Measurements from ENCODE around the gene RNF166. TPM values are rescaled to one million over a fixed set of nuclear protein-coding genes. Genes with fewer than 3 reads are reported as not detected.
A peak's percentile ranks its signal among the peaks of the same experiment; 100 is the strongest.

The RNF166 gene
- total and polyA plus RNA-seq, 7 donors, result 10.1 to 22.9 (median 14.1) TPM

GRCh38 chr16:88686062-88686438 is 20.2 kb downstream of the RNF166 start:
- Histone ChIP-seq H3K4me3 (peak overlapping the region; percentile 86), H3K27me3 (ENCODE audit: insufficient read depth in 3 of 3, low read length in 2 of 3) (no peaks in the 10 kb centered on the region), H3K4me1 (peaks cover 42% of the 10 kb centered on the region), H3K27ac (peak overlapping the region; percentile 79), H3K36me3 (ENCODE audit: insufficient read depth in 1 of 2, low read depth in 1 of 2) (no peaks in the 10 kb centered on the region), H3K9me3 (no peaks in the 10 kb centered on the region)
- intact Hi-C loops (cut with DNase I), result no loop called here
- DNase-seq (no peak), ATAC-seq (peak; percentile 23 to 50 (median 28))
- no peak for TF ChIP-seq CTCF (IDR thresholded peaks at IDR 0.05)
- 0 to 1% (median 0%) methylated on average over 14 to 25 of the region's 25 CpGs for WGBS, 3 donors

GRCh38 chr16:88685156-88686061 is 20.8 kb downstream of the RNF166 start:
- H3K9me3 ChIP-seq, result no peaks in the 10 kb centered on the region
- DNase-seq, result peak in 1 of 2 donors; percentile 74
- H3K36me3 ChIP-seq (ENCODE audit: insufficient read depth in 1 of 2, low read depth in 1 of 2), result no peaks in the 10 kb centered on the region
- H3K27me3 ChIP-seq (ENCODE audit: insufficient read depth in 3 of 3, low read length in 2 of 3), result no peaks in the 10 kb centered on the region
- peak in 3 of 4 donors; percentile 10 to 50 (median 23) for ATAC-seq
- TF ChIP-seq CTCF (IDR thresholded peaks at IDR 0.05), result peak; percentile 38
- peaks cover 42% of the 10 kb centered on the region for H3K4me1 ChIP-seq
- 4 to 6% (median 6%) methylated on average over 25 to 33 of the region's 33 CpGs for WGBS, 3 donors
- intact Hi-C loops (cut with DNase I), result no loop called here
- peak overlapping the region; percentile 86 for H3K4me3 ChIP-seq
- H3K27ac ChIP-seq, result peak overlapping the region; percentile 79

- Histone ChIP-seq H3K27ac (peak overlapping the region; percentile 79), H3K9me3 (no peaks in the 10 kb centered on the region), H3K4me1 (peaks cover 42% of the 10 kb centered on the region), H3K4me3 (peak overlapping the region; percentile 86), H3K36me3 (ENCODE audit: insufficient read depth in 1 of 2, low read depth in 1 of 2) (no peaks in the 10 kb centered on the region), H3K27me3 (ENCODE audit: insufficient read depth in 3 of 3, low read length in 2 of 3) (no peaks in the 10 kb centered on the region)
- WGBS, 3 donors, result 42 to 64% (median 50%) methylated on average over 15 of the region's 15 CpGs
- intact Hi-C loops (cut with DNase I), result no loop called here
- DNase-seq (peak in 1 of 2 donors; percentile 44), ATAC-seq (no peak)
- no peak for TF ChIP-seq CTCF (IDR thresholded peaks at IDR 0.05)
These were observed 21.5 kb downstream of the RNF166 start for GRCh38 chr16:88684569-88685155.

- H3K36me3 ChIP-seq (ENCODE audit: insufficient read depth in 1 of 2, low read depth in 1 of 2), result no peaks in the 10 kb centered on the region
- DNase-seq (peak in 1 of 2 donors; percentile 65), ATAC-seq (no peak)
- peak overlapping the region; percentile 27 for H3K27ac ChIP-seq
- no peaks in the 10 kb centered on the region for H3K9me3 ChIP-seq
- no peak for TF ChIP-seq CTCF (IDR thresholded peaks at IDR 0.05)
- intact Hi-C loops (cut with DNase I), result no loop called here
- no peak overlapping the region for H3K4me3 ChIP-seq
- peaks cover 35% of the 10 kb centered on the region for H3K4me1 ChIP-seq
- 43 to 58% (median 48%) methylated on average over 20 to 21 of the region's 21 CpGs for whole genome bisulfite sequencing, 3 donors
- H3K27me3 ChIP-seq (ENCODE audit: insufficient read depth in 3 of 3, low read length in 2 of 3), result peaks cover 0 to 4% (median 0%) of the 10 kb centered on the region in 3 donors
These were observed 24.3 kb downstream of the RNF166 start for GRCh38 chr16:88681709-88682451.

All from psoas muscle (tissue), 8 donors.